Heart left ventricle (tissue), 16 donors: Measurements from ENCODE around the gene GJD4. TPM values are rescaled to one million over a fixed set of nuclear protein-coding genes. Genes with fewer than 3 reads are reported as not detected.
A peak's percentile ranks its signal among the peaks of the same experiment; 100 is the strongest.

Source experiments
- ATAC-seq, 4 donors: fragments of 200-7000 bp; cut with Tn5 transposase; one replicate each; pipeline ENCODE4 v1.9.1; 2020 to 2022; ENCODE audit warnings: moderate library complexity in 4 of 4, mild to moderate bottlenecking in 3 of 4, moderate number of reproducible peaks in 1 of 4
- DNase-seq, 5 donors: peaks; one replicate each; pipeline ENCODE4 v3.0.0-alpha.2; 2020
- H3K27ac ChIP-seq, 12 donors: fragments of 200-600 bp; sonication (generic) in 4 of 12; one replicate each; pipeline versions ENCODE4 v1.5.0 to v1.8.0; 2016 to 2022; ENCODE audit warnings: mild to moderate bottlenecking in 2 of 12
- H3K27me3 ChIP-seq, 9 donors: fragments of 200-600 bp; sonication (generic) in 2 of 9; one replicate each; pipeline versions ENCODE4 v1.5.1 to v1.8.0; 2016 to 2022; ENCODE audit warnings: mild to moderate bottlenecking in 3 of 9
- H3K36me3 ChIP-seq, 9 donors: fragments of 200-600 bp; sonication (generic) in 2 of 9; one replicate each; pipeline versions ENCODE4 v1.5.0 to v1.8.0; 2018 to 2022; ENCODE audit warnings: mild to moderate bottlenecking in 2 of 9
- H3K4me1 ChIP-seq, 12 donors: fragments of 200-600 bp; sonication (generic) in 4 of 12; one replicate each; pipeline versions ENCODE4 v1.5.0 to v1.8.0; 2016 to 2022; ENCODE audit warnings: mild to moderate bottlenecking in 3 of 12
- H3K4me3 ChIP-seq, 12 donors: fragments of 200-600 bp; sonication (generic) in 4 of 12; one replicate each; pipeline versions ENCODE4 v1.5.0 to v1.8.0; 2017 to 2022; ENCODE audit warnings: mild to moderate bottlenecking in 9 of 12, moderate library complexity in 4 of 12
- H3K9me3 ChIP-seq, 12 donors: fragments of 200-600 bp; sonication (generic) in 4 of 12; one replicate each; pipeline versions ENCODE4 v1.5.0 to v1.8.0; 2016 to 2022; ENCODE audit warnings: mild to moderate bottlenecking in 1 of 12
- CTCF ChIP-seq, 12 donors: fragments of 200-600 bp; sonication (generic) in 4 of 12; IDR thresholded peaks; one replicate each; pipeline versions ENCODE4 v1.5.0 to v1.8.0; 2018 to 2022; ENCODE audit warnings: antibody characterized with exemption in 12 of 12, mild to moderate bottlenecking in 5 of 12
- POLR2A ChIP-seq, 2 donors: fragments of 450-650 bp; IDR thresholded peaks; one replicate each; pipeline ENCODE4 v1.6.1; 2017; ENCODE audit warnings: antibody characterized with exemption in 2 of 2, mild to moderate bottlenecking in 2 of 2, moderate library complexity in 2 of 2
- WGBS, 4 donors: extraction: QIAGEN DNeasy Blood & Tissue Kit in 2 of 4; methylation state at CpG; one replicate each; pipeline versions ENCODE4 v1.1.5 to v1.1.7; 2013 to 2018; 5-methylcytosine and 5-hydroxymethylcytosine counted together
- intact Hi-C, 10 donors: fragments of 100-400 bp; cut with DNase I; formaldehyde crosslinking; loops; one replicate each; pipeline versions ENCODE4 v1.11.1 to v1.14.2; 2022
- polyA plus RNA-seq, 2 donors: library from polyadenylated mRNA; stranded (reverse); fragments of 200-250 nt; gene quantifications; one replicate each; pipeline ENCODE4 v1.2.3, GENCODE V29; 2013
- total RNA-seq, 9 donors: library from RNA; depleted of rRNA in 2 of 9; stranded (reverse); fragments of >200 nt in 2 of 9; fragmentation: NEBNext Ultra II Directional in 3 of 9; extraction: Animal tissue kit (Norgen Biotek cat#: 25700) in 3 of 9; gene quantifications; one replicate each; pipeline versions ENCODE4 v1.1.0 to v1.2.4, GENCODE V29; 2016 to 2023
- donor health status: ischemic (EF 13 %, LVEDD 7.1; RV severe dilation, severe dysfunction).
- donor health status: healthy with polysubstance abuse.
- donor health status: DM: no; HTN: yes; CAD: no.
- donor health status: DM: no; HTN: no; CAD: no.
- donor health status: ischemic (EF 25% LVEDD 6.9; RV normal size, moderate dysfunction).
- donor health status: ischemic (EF 25% LVEDD 5.7; RV mildly dilated, moderate dysfunction).
- donor health status: healthy.
- donor health status: DM: yes; HTN: yes; CAD: no.
- donor health status: ischemic (EF 35%, LVEDD 5.7; RV mildly dilated, moderate dysfunction).
- donor health status: nonischemic (EF 11% LVEDD 7.7; RV severe dilation, severe dysfunction).
- donor health status: DM: yes; HTN: yes; CAD: no.
- donor health status: PGD.
- donor health status: ischemic (EF 29% LVEDD 5.4; RV normal size, mild dysfunction).
- donor health status: nonischemic (EF 23%, LVEDD 6.1; RV moderate dilation, normal function).

The GJD4 gene
- total and polyA plus RNA-seq, 11 donors = not detected

- Histone ChIP-seq H3K4me1 (peaks cover 0 to 12% (median 0%) of the 10 kb centered on the region in 12 donors), H3K27ac (no peak overlapping the region), H3K9me3 (no peaks in the 10 kb centered on the region), H3K27me3 (no peaks in the 10 kb centered on the region), H3K4me3 (no peak overlapping the region), H3K36me3 (peaks cover 0 to 18% (median 5%) of the 10 kb centered on the region in 9 donors)
- ATAC-seq (peak in 3 of 4 donors; percentile 37 to 53 (median 46)), DNase-seq (no peak)
- TF ChIP-seq POLR2A (IDR thresholded peaks at IDR 0.05) (no peak), CTCF (IDR thresholded peaks at IDR 0.05) (no peak)
- WGBS, 4 donors = 42 to 51% (median 48%) methylated on average over 7 of the region's 7 CpGs
- intact Hi-C loops = no loop called here
Observed at GRCh38 chr10:35577926-35578617, 27.1 kb upstream of the GJD4 start.

GRCh38 chr10:35578618-35578956 is 26.6 kb upstream of the GJD4 start:
- WGBS, 4 donors = 60 to 68% (median 67%) methylated on average over 4 of the region's 4 CpGs
- H3K4me3 ChIP-seq = no peak overlapping the region
- DNase-seq (no peak), ATAC-seq (peak in 2 of 4 donors; percentile 11 to 12)
- intact Hi-C loops = no loop called here
- H3K27ac ChIP-seq = no peak overlapping the region
- H3K4me1 ChIP-seq = peaks cover 0 to 12% (median 0%) of the 10 kb centered on the region in 12 donors
- peaks cover 0 to 14% (median 5%) of the 10 kb centered on the region in 9 donors for H3K36me3 ChIP-seq
- H3K27me3 ChIP-seq = no peaks in the 10 kb centered on the region
- TF ChIP-seq POLR2A (IDR thresholded peaks at IDR 0.05) (no peak), CTCF (IDR thresholded peaks at IDR 0.05) (no peak)
- no peaks in the 10 kb centered on the region for H3K9me3 ChIP-seq

- intact Hi-C loops = no loop called here
- no peaks in the 10 kb centered on the region for H3K27me3 ChIP-seq
- TF ChIP-seq POLR2A (IDR thresholded peaks at IDR 0.05) = no peak
- H3K36me3 ChIP-seq = peaks cover 0 to 11% (median 5%) of the 10 kb centered on the region in 9 donors
- H3K9me3 ChIP-seq = no peaks in the 10 kb centered on the region
- ATAC-seq (no peak), DNase-seq (no peak)
- no peak overlapping the region for H3K4me3 ChIP-seq
- 66 to 71% (median 67%) methylated on average over 3 of the region's 3 CpGs for WGBS, 4 donors
- H3K27ac ChIP-seq = no peak overlapping the region
- H3K4me1 ChIP-seq = peaks cover 0 to 12% (median 0%) of the 10 kb centered on the region in 12 donors
Observed at GRCh38 chr10:35579116-35579515, 26.0 kb upstream of the GJD4 start.

- DNase-seq = no peak
- intact Hi-C loops = no loop called here
Observed at GRCh38 chr10:35579726-35580422, 25.3 kb upstream of the GJD4 start.

More at GRCh38 chr10:35579726-35580422, 25.3 kb upstream of the GJD4 start:
- no peak for TF ChIP-seq CTCF (IDR thresholded peaks at IDR 0.05)
- peaks cover 0 to 9% (median 4%) of the 10 kb centered on the region in 9 donors for H3K36me3 ChIP-seq
- H3K4me1 ChIP-seq = peaks cover 0 to 12% (median 0%) of the 10 kb centered on the region in 12 donors
- no peaks in the 10 kb centered on the region for H3K9me3 ChIP-seq
- 77 to 79% (median 78%) methylated on average over 12 of the region's 12 CpGs for WGBS, 4 donors
- no peak for ATAC-seq
- H3K27ac ChIP-seq = no peak overlapping the region
- H3K4me3 ChIP-seq = no peak overlapping the region
- no peaks in the 10 kb centered on the region for H3K27me3 ChIP-seq
